OCI-LY3 (cell line): ENCODE data around the gene PLGRKT.

Source experiments
- H2AFZ ChIP-seq: fragments of 200-600, 300-600 bp; shearing (Covaris generic); 2 replicates; pipeline ENCODE4 v1.6.0; 2014; ENCODE audit warnings: antibody characterized with exemption, low read depth, low read length
- H3K27ac ChIP-seq: fragments of 200-600, 300-600 bp; sonication (generic); 2 replicates; pipeline ENCODE4 v1.5.1; 2014; ENCODE audit warnings: mild to moderate bottlenecking, low read length, moderate library complexity, mixed read lengths
- H3K27me3 ChIP-seq: fragments of 200-600, 300-600 bp; sonication (generic); 2 replicates; pipeline ENCODE4 v1.6.1; 2014; ENCODE audit warnings: low read depth, low read length, mixed read lengths
- H3K36me3 ChIP-seq: fragments of 200-600, 300-600 bp; sonication (generic); replicated peaks from 2 replicates; pipeline ENCODE3; 2014; ENCODE audit warnings: low read depth, low read length, mixed read lengths
- H3K4me1 ChIP-seq: fragments of 300-600, 200-600 bp; sonication (generic); 2 replicates; pipeline ENCODE4 v1.6.1; 2014; ENCODE audit warnings: low read length, mixed read lengths
- H3K4me2 ChIP-seq: fragments of 200-600, 300-600 bp; sonication (generic); 2 replicates; pipeline ENCODE4 v1.6.1; 2014; ENCODE audit warnings: low read length, mixed read lengths
- H3K4me3 ChIP-seq: fragments of 300-600, 200-600 bp; sonication (generic); 2 replicates; pipeline ENCODE4 v1.5.1; 2014; ENCODE audit warnings: antibody characterized with exemption, mild to moderate bottlenecking, low read length, moderate library complexity
- H3K79me2 ChIP-seq: fragments of 300-600, 200-600 bp; shearing (Covaris generic); 2 replicates; pipeline ENCODE4 v1.6.1; 2014; ENCODE audit warnings: mild to moderate bottlenecking, low read length, mixed read lengths
- H3K9ac ChIP-seq: fragments of 300-600, 200-600 bp; shearing (Covaris generic); 2 replicates; pipeline ENCODE4 v1.6.0; 2014; ENCODE audit warnings: mild to moderate bottlenecking, low read length, moderate library complexity
- H3K9me3 ChIP-seq: fragments of 200-600, 300-600 bp; shearing (Covaris generic); 2 replicates; pipeline ENCODE4 v1.6.1; 2014; ENCODE audit warnings: low read length, mixed read lengths; ENCODE audit not compliant: insufficient read depth
- H4K20me1 ChIP-seq: fragments of 200-600, 300-600 bp; sonication (generic); 2 replicates; pipeline ENCODE4 v1.6.1; 2016; ENCODE audit warnings: low read length, mixed read lengths; ENCODE audit not compliant: insufficient read depth
- EZH2phosphoT487 ChIP-seq: fragments of 200-600 bp; shearing (Covaris generic); IDR thresholded peaks from 2 replicates; pipeline ENCODE4 v1.6.1; 2018; ENCODE audit warnings: antibody characterized with exemption, mixed run types, low read depth
- TF ChIP-seq, protein P1 (sequence below): fragments of 200-600, 300-600 bp; sonication (generic); IDR thresholded peaks from 2 replicates; pipeline ENCODE4 v1.5.1; 2014; ENCODE audit warnings: antibody characterized with exemption, low read length, low read depth

Gene PLGRKT

DNA sequence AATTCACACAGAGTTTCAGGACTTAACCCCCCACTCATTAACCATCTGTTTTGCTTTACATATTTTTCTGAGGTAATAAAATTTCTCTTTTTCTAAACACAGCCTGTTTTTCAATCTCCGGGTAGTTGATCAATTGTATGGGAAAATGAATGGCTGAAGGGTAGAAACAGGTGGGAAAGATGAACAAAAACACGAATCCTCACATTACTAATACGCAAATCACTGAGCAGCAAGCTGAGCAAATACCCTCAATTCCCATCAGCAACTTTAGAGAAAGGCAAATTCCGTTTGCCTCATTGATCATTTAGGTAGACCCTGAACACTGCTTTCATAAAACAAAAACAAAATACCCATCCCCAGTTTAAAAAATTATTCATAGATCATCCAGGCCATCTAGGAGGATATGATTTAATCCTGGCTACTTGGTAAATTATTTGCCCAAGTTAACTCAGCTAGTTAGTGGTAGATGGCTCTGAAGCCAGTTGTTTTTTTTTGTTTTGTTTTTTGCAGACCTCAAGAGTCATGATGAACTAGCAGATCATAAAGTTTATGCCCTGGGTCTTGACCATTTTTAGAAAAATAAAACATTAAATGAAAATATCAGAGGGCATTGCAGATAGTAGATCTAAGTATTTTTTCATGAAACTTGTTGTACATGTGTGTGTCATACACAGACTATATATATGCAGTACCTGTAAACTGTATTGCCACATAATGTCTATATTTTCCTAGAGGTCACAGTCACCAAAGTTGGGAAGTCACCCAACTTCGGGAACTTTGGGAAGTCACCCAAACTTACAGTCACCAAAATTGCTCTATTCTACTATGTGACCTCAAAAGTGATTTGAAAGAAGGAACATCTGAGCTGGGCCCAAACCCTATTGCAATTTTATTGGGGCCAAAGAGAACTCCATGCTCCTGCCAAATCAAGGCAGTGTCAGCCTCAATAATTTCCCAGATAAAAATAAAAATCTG lies 11.0 kb upstream of the PLGRKT start:
- Histone ChIP-seq H3K4me1 (peaks cover 71% of the 10 kb centered on the region), H3K4me3 (peak overlapping the region; percentile 80), H3K4me2 (peak overlapping the region; percentile 82), H3K27me3 (no peaks in the 10 kb centered on the region), H2AFZ (no peak overlapping the region), H3K9ac (peak overlapping the region; percentile 70; the same call in 1 of the 2 replicates), H3K27ac (peak overlapping the region; percentile 82), H4K20me1 (no peaks in the 10 kb centered on the region), H3K36me3 (no peaks in the 10 kb centered on the region), H3K79me2 (peaks cover 16% of the 10 kb centered on the region; the same call in 1 of the 2 replicates), H3K9me3 (no peaks in the 10 kb centered on the region)
- TF ChIP-seq, protein P1, sequence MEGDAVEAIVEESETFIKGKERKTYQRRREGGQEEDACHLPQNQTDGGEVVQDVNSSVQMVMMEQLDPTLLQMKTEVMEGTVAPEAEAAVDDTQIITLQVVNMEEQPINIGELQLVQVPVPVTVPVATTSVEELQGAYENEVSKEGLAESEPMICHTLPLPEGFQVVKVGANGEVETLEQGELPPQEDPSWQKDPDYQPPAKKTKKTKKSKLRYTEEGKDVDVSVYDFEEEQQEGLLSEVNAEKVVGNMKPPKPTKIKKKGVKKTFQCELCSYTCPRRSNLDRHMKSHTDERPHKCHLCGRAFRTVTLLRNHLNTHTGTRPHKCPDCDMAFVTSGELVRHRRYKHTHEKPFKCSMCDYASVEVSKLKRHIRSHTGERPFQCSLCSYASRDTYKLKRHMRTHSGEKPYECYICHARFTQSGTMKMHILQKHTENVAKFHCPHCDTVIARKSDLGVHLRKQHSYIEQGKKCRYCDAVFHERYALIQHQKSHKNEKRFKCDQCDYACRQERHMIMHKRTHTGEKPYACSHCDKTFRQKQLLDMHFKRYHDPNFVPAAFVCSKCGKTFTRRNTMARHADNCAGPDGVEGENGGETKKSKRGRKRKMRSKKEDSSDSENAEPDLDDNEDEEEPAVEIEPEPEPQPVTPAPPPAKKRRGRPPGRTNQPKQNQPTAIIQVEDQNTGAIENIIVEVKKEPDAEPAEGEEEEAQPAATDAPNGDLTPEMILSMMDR: no peak
- TF ChIP-seq EZH2phosphoT487: no peak

DNA sequence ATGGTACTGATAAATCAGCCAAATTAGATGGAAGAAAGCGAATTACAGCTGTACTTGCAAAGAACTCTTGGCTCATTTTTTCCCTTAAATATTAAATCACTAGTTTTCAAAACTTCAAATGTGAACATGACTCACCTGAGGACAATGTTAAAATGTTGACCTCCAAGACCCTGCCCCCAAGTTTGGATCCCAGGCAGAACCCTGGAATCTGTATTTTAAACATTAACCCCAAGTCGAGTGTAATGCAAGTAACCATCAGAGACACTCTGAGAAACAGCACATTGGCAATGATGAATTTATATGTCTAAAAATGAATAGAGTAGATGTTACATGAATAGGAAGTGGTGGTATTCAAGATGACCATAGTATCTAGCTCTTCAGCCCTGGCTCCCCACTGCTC lies 10.3 kb upstream of the PLGRKT start:
- H3K4me1 ChIP-seq: peaks cover 64% of the 10 kb centered on the region
- H3K79me2 ChIP-seq: peaks cover 12% of the 10 kb centered on the region; the same call in 1 of the 2 replicates
- no peak overlapping the region for H2AFZ ChIP-seq

DNA sequence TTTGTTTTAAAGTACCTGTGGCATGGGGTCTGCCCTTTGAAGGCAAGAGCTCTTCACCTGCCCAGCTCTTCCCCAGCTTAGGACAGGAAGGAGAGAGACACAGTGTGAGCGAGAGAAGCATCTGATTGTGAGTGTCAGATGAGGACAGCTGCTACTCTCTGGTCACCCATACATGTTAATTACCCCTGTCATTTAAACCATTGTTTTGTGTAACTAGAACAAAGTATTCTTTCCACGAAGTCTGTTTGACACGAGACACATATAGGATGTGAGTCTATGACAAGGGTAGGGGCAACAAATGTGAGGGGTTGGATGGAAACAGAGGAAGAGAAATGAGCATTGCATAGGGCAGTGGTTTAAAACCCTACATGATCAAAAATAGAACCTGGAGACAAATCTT lies 9.6 kb upstream of the PLGRKT start:
- H2AFZ ChIP-seq: no peak overlapping the region
- H3K9ac ChIP-seq: no peak overlapping the region
- H3K4me3 ChIP-seq: no peak overlapping the region
- no peak for TF ChIP-seq EZH2phosphoT487
- TF ChIP-seq, protein P1: no peak
- H3K9me3 ChIP-seq: no peaks in the 10 kb centered on the region
- H3K4me1 ChIP-seq: peaks cover 63% of the 10 kb centered on the region
- H4K20me1 ChIP-seq: no peaks in the 10 kb centered on the region
- H3K27me3 ChIP-seq: no peaks in the 10 kb centered on the region
- H3K4me2 ChIP-seq: peak overlapping the region; percentile 82
- H3K27ac ChIP-seq: no peak overlapping the region
- peaks cover 7% of the 10 kb centered on the region; the same call in 1 of the 2 replicates for H3K79me2 ChIP-seq
- H3K36me3 ChIP-seq: no peaks in the 10 kb centered on the region

More for the DNA sequence above, 10.3 kb upstream of the PLGRKT start:
- Histone ChIP-seq H3K4me2 (peak overlapping the region; percentile 82), H3K9me3 (no peaks in the 10 kb centered on the region), H3K27ac (peak overlapping the region; percentile 82; the same call in 1 of the 2 replicates), H3K27me3 (no peaks in the 10 kb centered on the region), H3K4me3 (peak overlapping the region; percentile 27), H3K36me3 (no peaks in the 10 kb centered on the region), H3K9ac (0 out of 2 replicates have a peak overlapping the region, but pooled peaks have one; percentile 5), H4K20me1 (no peaks in the 10 kb centered on the region)
- TF ChIP-seq, protein P1: no peak
- no peak for TF ChIP-seq EZH2phosphoT487

DNA sequence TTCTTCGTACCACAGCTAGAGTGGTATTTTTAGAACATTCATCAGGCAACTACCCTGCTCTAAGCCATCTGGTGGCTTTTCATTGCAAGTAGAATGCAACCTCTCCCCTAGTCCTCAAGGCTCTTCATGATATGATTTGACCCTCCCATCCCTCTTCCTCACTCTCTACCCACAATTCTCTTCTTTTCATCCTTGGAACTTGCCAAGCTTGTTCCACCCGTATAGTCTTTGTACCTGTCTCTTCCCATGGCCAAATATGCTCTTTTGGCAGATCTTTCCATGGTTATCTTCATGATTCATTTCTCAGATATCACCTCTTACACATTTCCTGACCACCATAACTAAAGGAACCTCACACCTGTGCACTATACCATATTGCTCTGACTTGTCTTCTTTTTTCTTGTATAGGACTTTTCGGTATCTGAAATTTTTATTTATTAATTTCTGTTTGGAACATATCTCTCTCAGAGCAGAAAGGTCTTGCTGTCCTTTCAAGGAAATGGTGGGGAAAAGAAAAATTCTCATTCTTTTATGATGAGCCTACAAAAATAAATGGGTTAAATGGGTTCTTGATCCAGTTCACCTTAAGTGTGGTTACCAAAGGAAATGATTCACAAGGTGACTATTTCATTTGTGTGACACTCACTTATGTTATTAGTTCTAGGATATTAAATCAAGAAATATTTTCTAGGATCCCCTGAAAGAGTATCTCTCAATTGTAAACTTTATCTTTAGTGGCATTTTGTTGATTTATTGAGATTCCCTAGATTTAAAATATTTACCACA lies 8.9 kb upstream of the PLGRKT start:
- peaks cover 58% of the 10 kb centered on the region for H3K4me1 ChIP-seq
- H3K27me3 ChIP-seq: no peaks in the 10 kb centered on the region
- no peaks in the 10 kb centered on the region for H4K20me1 ChIP-seq
- no peak overlapping the region for H3K9ac ChIP-seq
- no peaks in the 10 kb centered on the region for H3K9me3 ChIP-seq
- no peak overlapping the region for H2AFZ ChIP-seq
- peaks cover 4% of the 10 kb centered on the region; the same call in 1 of the 2 replicates for H3K79me2 ChIP-seq
- no peak overlapping the region for H3K4me3 ChIP-seq
- H3K36me3 ChIP-seq: no peaks in the 10 kb centered on the region
- H3K27ac ChIP-seq: no peak overlapping the region
- H3K4me2 ChIP-seq: peak overlapping the region; percentile 82; the same call in 1 of the 2 replicates
- TF ChIP-seq, protein P1: peak; percentile 10; the same call in 1 of the 2 replicates
- TF ChIP-seq EZH2phosphoT487: no peak
